ENCODE data around the gene NCKAP1.

GRCh38 chr2:183035298-183035953 lies 2.8 kb downstream of the NCKAP1 start:
- TF ChIP-seq CTCF (IDR thresholded peaks at IDR 0.05) (no peak), POLR2A (IDR thresholded peaks at IDR 0.05) (no peak), POLR2AphosphoS5 (IDR thresholded peaks at IDR 0.05) (no peak), EP300 (IDR thresholded peaks at IDR 0.05) (no peak)

Data from sigmoid colon (tissue), 4 donors.